KMS-11 (cell line): ENCODE results near the gene PLSCR4.
"Not testable (repeated sequence)": the region's sequence is repeated elsewhere in the genome, so short reads cannot be mapped to it uniquely, and the experiment has no call there.

ENCODE experiments used
- H2AFZ ChIP-seq: fragments of 200-600 bp; sonication (generic); 2 replicates; pipeline ENCODE4 v1.6.1; 2016; ENCODE audit warnings: antibody characterized with exemption, mixed run types, low read depth
- H3K27ac ChIP-seq: fragments of 200-600 bp; sonication (generic); 2 replicates; pipeline ENCODE4 v1.6.1; 2016; ENCODE audit warnings: mild to moderate bottlenecking, mixed run types
- H3K27me3 ChIP-seq: fragments of 200-600 bp; sonication (generic); 2 replicates; pipeline ENCODE4 v1.6.1; 2017; ENCODE audit warnings: mild to moderate bottlenecking, low read depth, mixed run types, moderate library complexity; ENCODE audit not compliant: insufficient read depth
- H3K36me3 ChIP-seq: fragments of 200-600 bp; sonication (generic); 2 replicates; pipeline ENCODE4 v1.6.1; 2017; ENCODE audit warnings: mild to moderate bottlenecking, mixed run types; ENCODE audit not compliant: insufficient read depth
- H3K4me1 ChIP-seq: fragments of 200-600 bp; sonication (generic); 2 replicates; pipeline ENCODE4 v1.6.1; 2016; ENCODE audit warnings: mild to moderate bottlenecking, low read depth, mixed run types; ENCODE audit not compliant: poor library complexity, severe bottlenecking
- H3K4me2 ChIP-seq: fragments of 200-600 bp; sonication (generic); 2 replicates; pipeline ENCODE4 v1.7.0; 2016; ENCODE audit warnings: mild to moderate bottlenecking, mixed run types
- H3K4me3 ChIP-seq: fragments of 200-600 bp; sonication (generic); IDR thresholded peaks from 2 replicates; pipeline ENCODE4 v1.6.1; 2017; ENCODE audit warnings: low read depth, low read length, mixed read lengths; ENCODE audit not compliant: insufficient read depth
- H3K79me2 ChIP-seq: fragments of 200-600 bp; sonication (generic); 2 replicates; pipeline ENCODE4 v1.6.1; 2016; ENCODE audit warnings: low read depth, mixed run types; ENCODE audit not compliant: insufficient read depth
- H3K9ac ChIP-seq: fragments of 200-600 bp; sonication (generic); 2 replicates; pipeline ENCODE4 v1.6.1; 2016; ENCODE audit warnings: mild to moderate bottlenecking, mixed run types
- H4K20me1 ChIP-seq: fragments of 200-600 bp; sonication (generic); 2 replicates; pipeline ENCODE4 v1.6.1; 2016; ENCODE audit warnings: mild to moderate bottlenecking, mixed run types; ENCODE audit not compliant: insufficient read depth
- CTCF ChIP-seq: fragments of 200-600 bp; sonication (generic); conservative IDR thresholded peaks from 2 replicates; pipeline ENCODE4 v1.6.1; 2017; ENCODE audit warnings: low read depth, mild to moderate bottlenecking, antibody characterized with exemption, low read length, moderate library complexity, mixed read lengths

Gene PLSCR4

GRCh38 chr3:146226881-146227280 lies 24.0 kb downstream of the PLSCR4 start:
- Histone ChIP-seq H3K4me1 (no peaks in the 10 kb centered on the region), H3K4me3 (no peak overlapping the region), H3K36me3 (no peaks in the 10 kb centered on the region), H3K27ac (no peak overlapping the region), H3K27me3 (no peaks in the 10 kb centered on the region), H3K79me2 (no peaks in the 10 kb centered on the region), H3K9ac (no peak overlapping the region), H4K20me1 (no peaks in the 10 kb centered on the region), H3K4me2 (no peak overlapping the region), H2AFZ (no peak overlapping the region)
- no peak for TF ChIP-seq CTCF

GRCh38 chr3:146225458-146225857 lies 25.4 kb downstream of the PLSCR4 start:
- H3K27ac ChIP-seq, H3K79me2 ChIP-seq, H2AFZ ChIP-seq, H3K4me3 ChIP-seq, H3K36me3 ChIP-seq, H3K9ac ChIP-seq, H3K4me1 ChIP-seq, H3K4me2 ChIP-seq, H3K27me3 ChIP-seq, H4K20me1 ChIP-seq: not testable (repeated sequence)

- Histone ChIP-seq H3K4me2 (no peak overlapping the region), H4K20me1 (no peaks in the 10 kb centered on the region), H3K36me3 (no peaks in the 10 kb centered on the region)
Measured at GRCh38 chr3:146223401-146224373, 27.2 kb downstream of the PLSCR4 start.

DNA sequence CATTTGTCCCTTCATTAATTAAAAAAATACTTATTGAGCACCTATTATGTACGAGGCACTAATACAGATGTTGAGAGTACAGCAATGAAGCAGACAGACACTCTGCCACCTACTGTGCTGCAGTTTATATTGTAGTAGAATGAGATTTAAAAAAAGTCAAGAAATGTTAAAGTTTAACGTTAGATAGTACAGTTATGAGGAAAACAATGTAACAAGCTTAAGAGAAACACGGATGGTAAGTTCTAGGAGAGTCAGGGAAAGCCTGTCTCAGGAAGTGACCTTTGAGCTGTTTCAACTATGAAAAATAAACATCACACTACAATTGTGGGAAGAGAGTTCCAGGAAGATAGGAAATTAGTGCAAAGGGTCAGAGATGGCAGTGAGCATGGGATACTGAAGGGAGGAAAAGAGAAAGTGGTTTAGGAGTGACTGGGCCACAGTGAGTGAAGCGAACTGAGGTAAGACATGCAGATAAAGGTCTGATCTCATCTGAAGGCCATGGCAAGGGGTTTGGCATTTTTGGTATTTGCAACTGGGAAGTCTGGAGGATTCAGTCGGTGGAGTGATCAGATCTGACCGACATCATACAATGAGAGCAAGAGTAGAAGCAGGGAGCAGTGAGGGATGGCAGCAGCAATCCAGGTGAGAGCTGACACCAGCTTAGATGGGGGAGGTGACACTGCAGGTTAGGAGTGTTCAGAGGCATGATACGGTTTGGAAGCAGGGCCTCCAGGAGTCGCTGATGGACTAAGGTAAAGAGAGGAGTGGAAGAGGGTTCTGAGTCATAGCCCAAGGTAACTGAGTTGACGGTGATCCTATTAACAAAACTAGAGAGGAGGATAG lies 28.5 kb downstream of the PLSCR4 start:
- Histone ChIP-seq H3K4me3 (no peak overlapping the region), H4K20me1 (no peaks in the 10 kb centered on the region), H3K27me3 (no peaks in the 10 kb centered on the region), H3K79me2 (no peaks in the 10 kb centered on the region), H3K4me2 (no peak overlapping the region), H3K9ac (no peak overlapping the region), H3K27ac (no peak overlapping the region), H2AFZ (no peak overlapping the region), H3K36me3 (no peaks in the 10 kb centered on the region), H3K4me1 (no peaks in the 10 kb centered on the region)
- no peak for TF ChIP-seq CTCF

More at GRCh38 chr3:146223401-146224373, 27.2 kb downstream of the PLSCR4 start:
- H3K79me2 ChIP-seq: no peaks in the 10 kb centered on the region
- no peak for TF ChIP-seq CTCF
- no peaks in the 10 kb centered on the region for H3K27me3 ChIP-seq
- H3K4me3 ChIP-seq: no peak overlapping the region
- H3K4me1 ChIP-seq: no peaks in the 10 kb centered on the region
- no peak overlapping the region for H2AFZ ChIP-seq
- no peak overlapping the region for H3K27ac ChIP-seq
- no peak overlapping the region for H3K9ac ChIP-seq
